ENCODE results near the gene S100A4.
"Not testable (repeated sequence)": the region's sequence is repeated elsewhere in the genome, so short reads cannot be mapped to it uniquely, and the experiment has no call there.

Gene S100A4

GRCh38 chr1:153568367-153569099, 22.9 kb upstream of the S100A4 start:
- H3K9me3 ChIP-seq (ENCODE audit: control insufficient read depth in 1 of 2, low read length in 2 of 2) = no peaks in the 10 kb centered on the region
- peak overlapping the region; percentile 59 to 82 for H3K9ac ChIP-seq (ENCODE audit: low read depth in 1 of 2, low read length in 2 of 2)
- H3K27ac ChIP-seq (ENCODE audit: low read depth, low read length) = peak overlapping the region; percentile 64
- H3K4me3 ChIP-seq (ENCODE audit: low read depth in 1 of 2, low read length in 2 of 2) = peak overlapping the region; percentile 63
- H3K4me1 ChIP-seq (ENCODE audit: control insufficient read depth in 1 of 2, insufficient read depth in 2 of 2, low read length in 2 of 2) = peaks cover 45 to 55% of the 10 kb centered on the region in 2 donors
- H3K27me3 ChIP-seq (ENCODE audit: control insufficient read depth in 1 of 2, insufficient read depth in 2 of 2, low read length in 2 of 2) = no peaks in the 10 kb centered on the region
- no peaks in the 10 kb centered on the region for H3K36me3 ChIP-seq (ENCODE audit: control insufficient read depth in 1 of 2, insufficient read depth in 2 of 2, low read length in 2 of 2)

GRCh38 chr1:153567621-153568366, 22.2 kb upstream of the S100A4 start:
- H3K4me3 ChIP-seq (ENCODE audit: low read depth in 1 of 2, low read length in 2 of 2) = peak overlapping the region; percentile 63
- H3K9ac ChIP-seq (ENCODE audit: low read depth in 1 of 2, low read length in 2 of 2) = peak overlapping the region; percentile 35 to 59
- peaks cover 45 to 49% of the 10 kb centered on the region in 2 donors for H3K4me1 ChIP-seq (ENCODE audit: control insufficient read depth in 1 of 2, insufficient read depth in 2 of 2, low read length in 2 of 2)

GRCh38 chr1:153566414-153567371, 21.1 kb upstream of the S100A4 start:
- no peaks in the 10 kb centered on the region for H3K36me3 ChIP-seq (ENCODE audit: control insufficient read depth in 1 of 2, insufficient read depth in 2 of 2, low read length in 2 of 2)
- H3K4me1 ChIP-seq (ENCODE audit: control insufficient read depth in 1 of 2, insufficient read depth in 2 of 2, low read length in 2 of 2) = peaks cover 41 to 45% of the 10 kb centered on the region in 2 donors
- peak overlapping the region in 1 of 2 donors; percentile 35 for H3K4me3 ChIP-seq (ENCODE audit: low read depth in 1 of 2, low read length in 2 of 2)
- peak overlapping the region; percentile 97 for H3K27ac ChIP-seq (ENCODE audit: low read depth, low read length)
- no peaks in the 10 kb centered on the region for H3K27me3 ChIP-seq (ENCODE audit: control insufficient read depth in 1 of 2, insufficient read depth in 2 of 2, low read length in 2 of 2)
- peak overlapping the region; percentile 43 to 83 for H3K9ac ChIP-seq (ENCODE audit: low read depth in 1 of 2, low read length in 2 of 2)
- H3K9me3 ChIP-seq (ENCODE audit: control insufficient read depth in 1 of 2, low read length in 2 of 2) = no peaks in the 10 kb centered on the region

More at GRCh38 chr1:153567621-153568366, 22.2 kb upstream of the S100A4 start:
- Histone ChIP-seq H3K27me3 (ENCODE audit: control insufficient read depth in 1 of 2, insufficient read depth in 2 of 2, low read length in 2 of 2) (no peaks in the 10 kb centered on the region), H3K27ac (ENCODE audit: low read depth, low read length) (peak overlapping the region; percentile 64), H3K9me3 (ENCODE audit: control insufficient read depth in 1 of 2, low read length in 2 of 2) (no peaks in the 10 kb centered on the region), H3K36me3 (ENCODE audit: control insufficient read depth in 1 of 2, insufficient read depth in 2 of 2, low read length in 2 of 2) (no peaks in the 10 kb centered on the region)

GRCh38 chr1:153565529-153566374, 20.1 kb upstream of the S100A4 start, which contains the start of gene S100A2:
S100A2 (minus strand) TSS chr1:153565844; CDS start chr1:153563877, 1,967 bp downstream.
- H3K36me3 ChIP-seq (ENCODE audit: control insufficient read depth in 1 of 2, insufficient read depth in 2 of 2, low read length in 2 of 2) = no peaks in the 10 kb centered on the region
- peak within 1 kb of the TSS in 1 of 2 donors; percentile 35 for H3K4me3 ChIP-seq (ENCODE audit: low read depth in 1 of 2, low read length in 2 of 2)
- peaks cover 38 to 42% of the 10 kb centered on the region in 2 donors for H3K4me1 ChIP-seq (ENCODE audit: control insufficient read depth in 1 of 2, insufficient read depth in 2 of 2, low read length in 2 of 2)
- no peaks in the 10 kb centered on the region for H3K9me3 ChIP-seq (ENCODE audit: control insufficient read depth in 1 of 2, low read length in 2 of 2)
- peak within 1 kb of the TSS; percentile 43 to 83 for H3K9ac ChIP-seq (ENCODE audit: low read depth in 1 of 2, low read length in 2 of 2)
- no peaks in the 10 kb centered on the region for H3K27me3 ChIP-seq (ENCODE audit: control insufficient read depth in 1 of 2, insufficient read depth in 2 of 2, low read length in 2 of 2)
- H3K27ac ChIP-seq (ENCODE audit: low read depth, low read length) = peak within 1 kb of the TSS; percentile 97

GRCh38 chr1:153563991-153564390, 18.4 kb upstream of the S100A4 start:
- H3K4me3 ChIP-seq (ENCODE audit: low read depth in 1 of 2, low read length in 2 of 2) = no peak overlapping the region
- no peaks in the 10 kb centered on the region for H3K9me3 ChIP-seq (ENCODE audit: control insufficient read depth in 1 of 2, low read length in 2 of 2)
- H3K27me3 ChIP-seq (ENCODE audit: control insufficient read depth in 1 of 2, insufficient read depth in 2 of 2, low read length in 2 of 2) = no peaks in the 10 kb centered on the region
- no peak overlapping the region for H3K27ac ChIP-seq (ENCODE audit: low read depth, low read length)
- no peaks in the 10 kb centered on the region for H3K36me3 ChIP-seq (ENCODE audit: control insufficient read depth in 1 of 2, insufficient read depth in 2 of 2, low read length in 2 of 2)
- H3K4me1 ChIP-seq (ENCODE audit: control insufficient read depth in 1 of 2, insufficient read depth in 2 of 2, low read length in 2 of 2) = peaks cover 35 to 37% of the 10 kb centered on the region in 2 donors
- H3K9ac ChIP-seq (ENCODE audit: low read depth in 1 of 2, low read length in 2 of 2) = no peak overlapping the region

GRCh38 chr1:153563483-153563901, 17.9 kb upstream of the S100A4 start:
- H3K4me3 ChIP-seq (ENCODE audit: low read depth in 1 of 2, low read length in 2 of 2) = no peak overlapping the region
- no peaks in the 10 kb centered on the region for H3K9me3 ChIP-seq (ENCODE audit: control insufficient read depth in 1 of 2, low read length in 2 of 2)
- H3K4me1 ChIP-seq (ENCODE audit: control insufficient read depth in 1 of 2, insufficient read depth in 2 of 2, low read length in 2 of 2) = peaks cover 32 to 35% of the 10 kb centered on the region in 2 donors
- no peak overlapping the region for H3K9ac ChIP-seq (ENCODE audit: low read depth in 1 of 2, low read length in 2 of 2)
- H3K27ac ChIP-seq (ENCODE audit: low read depth, low read length) = no peak overlapping the region
- H3K36me3 ChIP-seq (ENCODE audit: control insufficient read depth in 1 of 2, insufficient read depth in 2 of 2, low read length in 2 of 2) = no peaks in the 10 kb centered on the region
- no peaks in the 10 kb centered on the region for H3K27me3 ChIP-seq (ENCODE audit: control insufficient read depth in 1 of 2, insufficient read depth in 2 of 2, low read length in 2 of 2)

GRCh38 chr1:153562021-153562420, 16.4 kb upstream of the S100A4 start:
- H3K4me1 ChIP-seq (ENCODE audit: control insufficient read depth in 1 of 2, insufficient read depth in 2 of 2, low read length in 2 of 2) = peaks cover 18 to 22% of the 10 kb centered on the region in 2 donors
- H3K27ac ChIP-seq (ENCODE audit: low read depth, low read length); H3K9ac ChIP-seq (ENCODE audit: low read depth in 1 of 2, low read length in 2 of 2); H3K27me3 ChIP-seq (ENCODE audit: control insufficient read depth in 1 of 2, insufficient read depth in 2 of 2, low read length in 2 of 2); H3K36me3 ChIP-seq (ENCODE audit: control insufficient read depth in 1 of 2, insufficient read depth in 2 of 2, low read length in 2 of 2); H3K4me3 ChIP-seq (ENCODE audit: low read depth in 1 of 2, low read length in 2 of 2); H3K9me3 ChIP-seq (ENCODE audit: control insufficient read depth in 1 of 2, low read length in 2 of 2): not testable (repeated sequence)

GRCh38 chr1:153561466-153561985, 15.9 kb upstream of the S100A4 start:
- Histone ChIP-seq H3K27me3 (ENCODE audit: control insufficient read depth in 1 of 2, insufficient read depth in 2 of 2, low read length in 2 of 2) (no peaks in the 10 kb centered on the region), H3K4me3 (ENCODE audit: low read depth in 1 of 2, low read length in 2 of 2) (no peak overlapping the region), H3K9ac (ENCODE audit: low read depth in 1 of 2, low read length in 2 of 2) (no peak overlapping the region), H3K4me1 (ENCODE audit: control insufficient read depth in 1 of 2, insufficient read depth in 2 of 2, low read length in 2 of 2) (peaks cover 13 to 17% of the 10 kb centered on the region in 2 donors), H3K9me3 (ENCODE audit: control insufficient read depth in 1 of 2, low read length in 2 of 2) (no peaks in the 10 kb centered on the region), H3K27ac (ENCODE audit: low read depth, low read length) (no peak overlapping the region), H3K36me3 (ENCODE audit: control insufficient read depth in 1 of 2, insufficient read depth in 2 of 2, low read length in 2 of 2) (no peaks in the 10 kb centered on the region)

Data from duodenal mucosa (tissue), 2 donors.